ENCODE results near the gene LRRTM2.

LRRTM2 gene

GRCh38 chr5:138833726-138834480, 41.2 kb downstream of the LRRTM2 start:
- peaks cover 3% of the 10 kb centered on the region for H3K27me3 Mint-ChIP-seq

GRCh38 chr5:138833080-138833479, 42.1 kb downstream of the LRRTM2 start:
- no peak overlapping the region for H3K27ac Mint-ChIP-seq
- peaks cover 10% of the 10 kb centered on the region for H3K4me1 Mint-ChIP-seq (ENCODE audit: low read depth)

More at GRCh38 chr5:138833726-138834480, 41.2 kb downstream of the LRRTM2 start:
- Mint-ChIP-seq H3K36me3 (ENCODE audit: low read depth) (peaks cover 12% of the 10 kb centered on the region), H3K27ac (no peak overlapping the region), H3K4me3 (no peak overlapping the region), H3K9me3 (no peaks in the 10 kb centered on the region), H3K4me1 (ENCODE audit: low read depth) (peaks cover 10% of the 10 kb centered on the region)

GRCh38 chr5:138832218-138832617, 42.9 kb downstream of the LRRTM2 start:
- Mint-ChIP-seq H3K36me3 (ENCODE audit: low read depth) (peaks cover 29% of the 10 kb centered on the region), H3K27me3 (peaks cover 3% of the 10 kb centered on the region), H3K4me3 (no peak overlapping the region), H3K27ac (no peak overlapping the region), H3K9me3 (no peaks in the 10 kb centered on the region), H3K4me1 (ENCODE audit: low read depth) (peaks cover 10% of the 10 kb centered on the region)

More at GRCh38 chr5:138833080-138833479, 42.1 kb downstream of the LRRTM2 start:
- Mint-ChIP-seq H3K4me3 (no peak overlapping the region), H3K9me3 (no peaks in the 10 kb centered on the region), H3K27me3 (peaks cover 3% of the 10 kb centered on the region), H3K36me3 (ENCODE audit: low read depth) (peaks cover 20% of the 10 kb centered on the region)

GRCh38 chr5:138831703-138832102, 43.4 kb downstream of the LRRTM2 start:
- peaks cover 31% of the 10 kb centered on the region for H3K36me3 Mint-ChIP-seq (ENCODE audit: low read depth)
- peaks cover 10% of the 10 kb centered on the region for H3K4me1 Mint-ChIP-seq (ENCODE audit: low read depth)
- no peak overlapping the region for H3K27ac Mint-ChIP-seq
- no peaks in the 10 kb centered on the region for H3K9me3 Mint-ChIP-seq
- no peak overlapping the region for H3K4me3 Mint-ChIP-seq
- H3K27me3 Mint-ChIP-seq, result no peaks in the 10 kb centered on the region

- Mint-ChIP-seq H3K4me1 (ENCODE audit: low read depth) (peaks cover 26% of the 10 kb centered on the region), H3K9me3 (no peaks in the 10 kb centered on the region), H3K36me3 (ENCODE audit: low read depth) (peaks cover 40% of the 10 kb centered on the region), H3K27me3 (no peaks in the 10 kb centered on the region), H3K27ac (no peak overlapping the region), H3K4me3 (no peak overlapping the region)
Observed at GRCh38 chr5:138829341-138829740, 45.8 kb downstream of the LRRTM2 start.

- peaks cover 43% of the 10 kb centered on the region for H3K36me3 Mint-ChIP-seq (ENCODE audit: low read depth)
- no peak overlapping the region for H3K27ac Mint-ChIP-seq
- H3K4me3 Mint-ChIP-seq, result no peak overlapping the region
- no peaks in the 10 kb centered on the region for H3K27me3 Mint-ChIP-seq
- peaks cover 31% of the 10 kb centered on the region for H3K4me1 Mint-ChIP-seq (ENCODE audit: low read depth)
- H3K9me3 Mint-ChIP-seq, result no peaks in the 10 kb centered on the region
Observed at GRCh38 chr5:138828556-138828955, 46.6 kb downstream of the LRRTM2 start.

GRCh38 chr5:138824924-138825863, 49.9 kb downstream of the LRRTM2 start:
- Mint-ChIP-seq H3K9me3 (no peaks in the 10 kb centered on the region), H3K4me1 (ENCODE audit: low read depth) (peaks cover 31% of the 10 kb centered on the region), H3K27ac (peak overlapping the region; percentile 91), H3K27me3 (no peaks in the 10 kb centered on the region), H3K36me3 (ENCODE audit: low read depth) (peaks cover 43% of the 10 kb centered on the region), H3K4me3 (peak overlapping the region; percentile 44)

GRCh38 chr5:138824516-138824915, 50.6 kb downstream of the LRRTM2 start:
- no peak overlapping the region for H3K4me3 Mint-ChIP-seq
- H3K36me3 Mint-ChIP-seq (ENCODE audit: low read depth), result peaks cover 43% of the 10 kb centered on the region
- no peaks in the 10 kb centered on the region for H3K27me3 Mint-ChIP-seq
- H3K27ac Mint-ChIP-seq, result no peak overlapping the region
- peaks cover 31% of the 10 kb centered on the region for H3K4me1 Mint-ChIP-seq (ENCODE audit: low read depth)
- no peaks in the 10 kb centered on the region for H3K9me3 Mint-ChIP-seq

GRCh38 chr5:138820695-138821094, 54.4 kb downstream of the LRRTM2 start:
- no peaks in the 10 kb centered on the region for H3K27me3 Mint-ChIP-seq
- no peak overlapping the region for H3K27ac Mint-ChIP-seq
- peaks cover 31% of the 10 kb centered on the region for H3K36me3 Mint-ChIP-seq (ENCODE audit: low read depth)
- no peaks in the 10 kb centered on the region for H3K9me3 Mint-ChIP-seq
- H3K4me3 Mint-ChIP-seq, result no peak overlapping the region
- peaks cover 27% of the 10 kb centered on the region for H3K4me1 Mint-ChIP-seq (ENCODE audit: low read depth)

- no peaks in the 10 kb centered on the region for H3K9me3 Mint-ChIP-seq
- H3K4me3 Mint-ChIP-seq, result no peak overlapping the region
- H3K36me3 Mint-ChIP-seq (ENCODE audit: low read depth), result peaks cover 25% of the 10 kb centered on the region
- no peaks in the 10 kb centered on the region for H3K27me3 Mint-ChIP-seq
- peaks cover 12% of the 10 kb centered on the region for H3K4me1 Mint-ChIP-seq (ENCODE audit: low read depth)
- no peak overlapping the region for H3K27ac Mint-ChIP-seq
Observed at GRCh38 chr5:138819081-138819480, 56.1 kb downstream of the LRRTM2 start.

All from stimulated activated naive CD8-positive, alpha-beta T cell treated with anti-CD3 and anti-CD28 coated beads, Interleukin-15, Interleukin-2, amounts not matched to agents 100 ng/mL and 50 ng/mL, for 24 hours (primary cell).